Measurements from ENCODE around the gene PIK3CA.

DNA sequence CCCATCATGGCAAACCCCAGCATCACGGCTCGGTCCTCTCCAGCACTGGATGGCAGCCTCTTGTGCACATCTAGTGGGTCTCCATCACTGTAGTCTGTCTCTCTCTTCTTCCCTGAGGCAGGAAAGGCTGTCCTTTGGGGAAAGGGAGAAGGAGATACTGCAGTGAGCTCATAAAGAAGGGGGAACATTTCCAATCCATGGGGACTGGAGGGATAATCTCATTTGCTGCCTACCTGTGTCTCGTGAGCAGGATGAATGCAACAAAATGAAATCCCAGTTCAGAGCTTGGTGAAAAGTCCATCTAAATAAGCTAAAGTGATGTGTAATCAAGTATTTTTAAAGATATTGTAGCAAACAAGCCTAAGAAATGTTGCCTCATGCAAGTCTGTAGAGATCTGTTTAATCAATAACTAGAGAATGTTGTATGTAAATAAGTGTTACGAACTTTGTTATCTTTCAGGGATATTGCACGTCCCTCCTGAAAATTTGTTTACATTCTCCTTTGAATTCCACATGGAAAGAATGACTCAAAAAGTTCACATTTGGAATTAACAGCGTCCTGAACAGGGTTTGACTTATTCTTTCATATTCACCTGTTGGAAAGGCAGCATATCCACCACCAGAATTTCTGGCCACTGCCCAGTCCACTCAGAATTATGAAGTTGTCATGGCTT, 102.8 kb downstream of the PIK3CA start, which contains the start of gene KCNMB3:
- TF ChIP-seq POLR2A (IDR thresholded peaks at IDR 0.05): no peak
- TF ChIP-seq, protein P1, sequence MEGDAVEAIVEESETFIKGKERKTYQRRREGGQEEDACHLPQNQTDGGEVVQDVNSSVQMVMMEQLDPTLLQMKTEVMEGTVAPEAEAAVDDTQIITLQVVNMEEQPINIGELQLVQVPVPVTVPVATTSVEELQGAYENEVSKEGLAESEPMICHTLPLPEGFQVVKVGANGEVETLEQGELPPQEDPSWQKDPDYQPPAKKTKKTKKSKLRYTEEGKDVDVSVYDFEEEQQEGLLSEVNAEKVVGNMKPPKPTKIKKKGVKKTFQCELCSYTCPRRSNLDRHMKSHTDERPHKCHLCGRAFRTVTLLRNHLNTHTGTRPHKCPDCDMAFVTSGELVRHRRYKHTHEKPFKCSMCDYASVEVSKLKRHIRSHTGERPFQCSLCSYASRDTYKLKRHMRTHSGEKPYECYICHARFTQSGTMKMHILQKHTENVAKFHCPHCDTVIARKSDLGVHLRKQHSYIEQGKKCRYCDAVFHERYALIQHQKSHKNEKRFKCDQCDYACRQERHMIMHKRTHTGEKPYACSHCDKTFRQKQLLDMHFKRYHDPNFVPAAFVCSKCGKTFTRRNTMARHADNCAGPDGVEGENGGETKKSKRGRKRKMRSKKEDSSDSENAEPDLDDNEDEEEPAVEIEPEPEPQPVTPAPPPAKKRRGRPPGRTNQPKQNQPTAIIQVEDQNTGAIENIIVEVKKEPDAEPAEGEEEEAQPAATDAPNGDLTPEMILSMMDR (IDR thresholded peaks at IDR 0.05): no peak

All from adrenal gland (tissue), 5 donors.